ENCODE data around the gene ANKH. TPM values are rescaled to one million over a fixed set of nuclear protein-coding genes. Genes with fewer than 3 reads are reported as not detected.

Gene ANKH
- total RNA-seq, result 1 to 10 TPM; 2.4 to 5.3 TPM

DNA sequence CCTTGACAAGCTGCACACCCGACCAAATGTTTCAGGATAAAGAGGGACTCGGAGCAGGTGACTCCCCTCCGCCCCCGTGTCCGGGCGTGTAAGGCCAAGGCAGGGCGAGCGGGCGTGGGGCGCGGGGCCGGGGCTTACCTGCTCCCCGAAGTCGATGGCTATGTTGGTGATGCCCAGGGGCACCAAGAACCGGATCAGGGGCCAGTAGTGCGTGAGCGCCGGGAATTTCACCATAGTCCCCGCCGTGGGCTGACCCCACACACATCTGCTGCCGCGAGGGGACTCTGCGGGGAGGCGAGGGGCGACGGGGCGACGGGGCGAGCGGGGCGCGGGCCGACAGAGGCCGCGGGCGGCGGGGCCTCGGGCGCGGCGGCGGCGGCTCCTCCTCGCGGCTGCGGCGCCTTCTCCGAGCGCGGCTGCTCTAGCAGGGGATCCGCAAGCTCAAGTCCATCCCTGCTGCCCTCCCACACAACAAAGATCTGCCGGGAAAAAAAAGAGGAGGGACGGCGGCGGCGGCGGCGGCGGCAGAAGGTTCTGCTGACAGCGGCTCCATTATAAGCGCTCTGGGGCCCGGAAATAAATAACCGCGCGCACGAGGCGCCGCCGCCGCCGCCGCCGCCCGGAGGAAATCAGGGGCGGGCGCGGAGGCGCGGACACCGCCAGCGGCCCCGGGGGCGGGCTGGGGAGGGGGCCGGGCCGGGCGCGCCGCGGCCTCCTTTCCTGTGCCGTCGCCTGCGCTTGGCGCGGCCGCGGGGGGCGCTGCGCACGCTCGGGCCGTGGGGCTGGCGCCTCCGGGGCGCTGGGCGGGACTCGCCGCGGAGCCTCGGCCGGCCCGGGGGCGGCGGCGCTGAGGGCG is at the start of gene ANKH:
TSS of gene ANKH (minus strand) at position 565 of the 856 bp plus-strand sequence. CDS start at position 234, 331 bp downstream.

DNA sequence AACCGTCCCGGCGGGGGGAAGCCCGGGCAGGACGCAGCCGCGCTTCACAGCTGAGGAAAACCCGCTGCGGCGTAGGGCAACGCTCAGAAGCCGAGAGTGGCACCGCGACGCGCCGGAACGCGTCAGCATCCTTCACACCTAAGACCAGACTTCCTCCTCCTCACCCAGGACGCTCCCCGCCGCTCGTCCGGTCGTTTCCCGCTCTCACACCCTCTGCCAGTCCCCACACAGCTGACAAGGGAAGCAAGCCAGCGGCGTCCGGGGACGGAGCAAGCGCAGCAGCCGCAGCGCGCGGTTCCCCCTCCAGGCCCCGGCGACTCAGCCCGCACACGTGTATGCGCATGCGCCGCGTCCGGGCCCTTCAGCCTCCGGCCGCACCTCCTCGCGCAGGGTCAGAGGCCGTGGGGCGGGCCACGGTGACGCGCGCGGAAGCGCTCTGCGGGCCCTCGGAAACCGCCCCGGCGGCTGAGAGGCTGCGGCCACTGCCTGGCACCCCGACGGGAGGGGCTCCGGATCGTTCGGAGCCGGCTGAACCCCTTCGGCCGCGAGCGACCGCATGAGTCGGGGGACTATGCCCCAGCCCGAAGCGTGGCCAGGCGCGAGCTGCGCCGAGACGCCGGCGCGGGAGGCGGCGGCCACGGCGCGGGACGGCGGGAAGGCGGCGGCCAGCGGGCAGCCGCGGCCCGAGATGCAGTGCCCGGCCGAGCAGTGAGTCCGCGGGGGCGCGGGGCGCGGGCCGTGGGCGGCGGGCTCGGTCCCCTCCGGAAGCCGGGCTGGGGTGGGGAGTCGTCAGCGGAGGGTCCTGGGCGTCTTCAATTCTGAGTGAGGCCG is 207.1 kb downstream of the ANKH start, which contains the start of gene OTULIN:
TSS of gene OTULIN (plus strand) at position 449 of the 831 bp plus-strand sequence. CDS start at position 557, 108 bp downstream.

Small RNA genes within 50 kb of the gene (small RNA-seq; reads per million reads assigned to genes)
- gene HNRNPKP5 (0 reads per million in 2 donors), gene MIR4637 (0 reads per million in 2 donors)

Other genes with a start within 250 kb of the ANKH start
- gene OTULIN, start 207.1 kb downstream of the ANKH start, total RNA-seq, result 10 to 100 TPM; 15.7 to 17.2 TPM

Data from melanocyte of skin (primary cell).